Islet of Langerhans (tissue), 1 donor: ENCODE measurements around the gene AFAP1L2.

ENCODE experiments used
- FAIRE-seq: peaks from one replicate; lab custom pipeline; 2011; peaks lifted over from hg19 to GRCh38; lab: Jason Lieb, UNC

The AFAP1L2 gene

GRCh38 chr10:114404171-114405010 is at the start of gene AFAP1L2:
Gene AFAP1L2, minus strand, starts transcription at chr10:114404502. Its CDS starts 47 bp downstream, at chr10:114404455.
- no peak for FAIRE-seq

GRCh38 chr10:114453576-114453975 is 49.3 kb upstream of the AFAP1L2 start:
- FAIRE-seq, result no peak

GRCh38 chr10:114448897-114449296 is 44.6 kb upstream of the AFAP1L2 start:
- FAIRE-seq, result no peak

GRCh38 chr10:114445332-114445731 is 41.0 kb upstream of the AFAP1L2 start:
- no peak for FAIRE-seq

- no peak for FAIRE-seq
Measured at GRCh38 chr10:114444819-114445218, 40.5 kb upstream of the AFAP1L2 start.

GRCh38 chr10:114442091-114442630 is 37.9 kb upstream of the AFAP1L2 start:
- FAIRE-seq, result no peak

GRCh38 chr10:114441107-114441506 is 36.8 kb upstream of the AFAP1L2 start:
- peak; percentile 38 for FAIRE-seq

- FAIRE-seq, result no peak
Measured at GRCh38 chr10:114437473-114438292, 33.4 kb upstream of the AFAP1L2 start.

- FAIRE-seq, result no peak
Measured at GRCh38 chr10:114436941-114437340, 32.6 kb upstream of the AFAP1L2 start.

GRCh38 chr10:114432566-114433093 is 28.3 kb upstream of the AFAP1L2 start:
- FAIRE-seq, result no peak

- FAIRE-seq, result no peak
Measured at GRCh38 chr10:114431414-114432135, 27.3 kb upstream of the AFAP1L2 start.

GRCh38 chr10:114430688-114431413 is 26.5 kb upstream of the AFAP1L2 start:
- no peak for FAIRE-seq

GRCh38 chr10:114429581-114430335 is 25.5 kb upstream of the AFAP1L2 start:
- FAIRE-seq, result no peak

- no peak for FAIRE-seq
Measured at GRCh38 chr10:114427124-114427852, 23.0 kb upstream of the AFAP1L2 start.

GRCh38 chr10:114426476-114426875 is 22.2 kb upstream of the AFAP1L2 start:
- FAIRE-seq, result no peak

GRCh38 chr10:114420811-114421485 is 16.6 kb upstream of the AFAP1L2 start:
- FAIRE-seq, result no peak

GRCh38 chr10:114418109-114418508 is 13.8 kb upstream of the AFAP1L2 start:
- FAIRE-seq, result no peak

- no peak for FAIRE-seq
Measured at GRCh38 chr10:114412907-114413797, 8.8 kb upstream of the AFAP1L2 start.
